PC-9 (cell line): ENCODE results near the gene SPIRE2.

Experiments used
- CTCF ChIP-seq: fragments of 200-600 bp; sonication (generic); conservative IDR thresholded peaks from 2 replicates; pipeline ENCODE4 v1.6.1; 2017; ENCODE audit warnings: mixed run types, antibody characterized with exemption, mild to moderate bottlenecking, moderate library complexity
- EZH2 ChIP-seq: fragments of 200-600 bp; sonication (generic); IDR thresholded peaks from 2 replicates; pipeline ENCODE4 v1.8.0; 2017; ENCODE audit warnings: antibody characterized with exemption, low read depth

- no peak for TF ChIP-seq CTCF
- no peak for TF ChIP-seq EZH2
Measured at GRCh38 chr16:89903908-89904515, 75.7 kb downstream of the SPIRE2 start.
